Globus pallidus (tissue), 1 donor: ENCODE data around the gene PPP4R2.
"Not testable (repeated sequence)": the region's sequence is repeated elsewhere in the genome, so short reads cannot be mapped to it uniquely, and the experiment has no call there.

Experiments used
- DNase-seq: peaks from one replicate; pipeline ENCODE4 v3.0.0-alpha.2; 2015; ENCODE audit warnings: low spot score

The PPP4R2 gene

GRCh38 chr3:72977060-72977808 lies 19.4 kb upstream of the PPP4R2 start:
- DNase-seq = no peak

DNA sequence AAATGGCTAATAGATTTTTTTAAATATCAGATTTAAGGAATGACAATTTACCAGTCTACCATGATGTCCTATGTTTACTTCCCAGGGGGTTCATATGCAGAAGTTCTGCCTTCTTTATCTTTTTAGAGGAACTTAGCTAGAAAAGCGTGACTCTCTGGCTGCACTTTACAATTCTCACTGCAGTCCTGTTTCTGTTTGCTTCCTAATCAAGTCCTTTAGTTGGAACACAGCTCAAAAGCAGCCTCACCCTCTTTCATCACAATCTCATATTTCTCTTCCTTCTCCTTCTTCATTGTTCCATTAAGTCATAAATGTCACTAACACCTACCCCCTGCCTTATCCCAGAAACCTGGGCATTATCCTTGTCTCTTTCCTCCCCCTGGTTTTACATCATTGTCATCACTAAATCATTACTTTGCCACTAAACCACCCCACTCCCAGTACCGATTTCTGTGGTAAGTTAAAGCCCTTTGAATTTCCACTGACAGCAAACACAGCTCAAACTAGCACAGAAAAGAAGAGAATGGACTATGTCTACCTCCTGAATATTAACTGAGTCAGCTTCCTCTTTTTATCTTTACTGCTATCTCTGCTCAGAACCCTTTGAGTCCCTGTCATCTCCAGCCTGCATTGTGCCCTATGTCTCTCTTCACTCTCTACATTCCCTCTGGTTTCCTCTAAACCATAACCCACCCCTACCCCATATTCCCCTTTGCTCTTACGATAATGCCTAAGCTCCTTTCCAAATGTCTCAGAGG lies 13.8 kb upstream of the PPP4R2 start:
- no peak for DNase-seq

GRCh38 chr3:72985576-72985975 lies 11.0 kb upstream of the PPP4R2 start:
- DNase-seq = no peak

- no peak for DNase-seq
These were observed 5.8 kb upstream of the PPP4R2 start for GRCh38 chr3:72990701-72991395.

GRCh38 chr3:72991522-72991921 lies 5.1 kb upstream of the PPP4R2 start:
- no peak for DNase-seq

- no peak for DNase-seq
These were observed 3.2 kb upstream of the PPP4R2 start for GRCh38 chr3:72993391-72993790.

- no peak for DNase-seq
These were observed 1.3 kb upstream of the PPP4R2 start for GRCh38 chr3:72995337-72995736.

DNA sequence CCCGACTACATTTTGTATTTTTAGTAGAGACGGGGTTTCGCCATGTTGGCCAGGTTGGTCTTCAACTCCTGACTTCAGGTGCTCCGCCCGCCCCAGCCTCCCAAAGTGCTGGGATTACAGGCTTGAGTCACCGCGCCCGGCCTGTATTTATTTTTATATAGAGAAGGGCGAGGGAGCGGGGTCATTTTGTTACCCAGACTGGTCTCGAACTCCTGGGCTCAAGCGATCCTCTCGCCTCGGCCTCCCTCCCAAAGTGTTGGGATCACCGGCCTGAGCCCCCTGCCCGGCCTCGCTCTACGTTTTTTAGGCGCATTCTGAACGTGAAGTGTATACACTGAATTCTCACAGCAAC lies 514 bp upstream of the PPP4R2 start:
- no peak for DNase-seq

GRCh38 chr3:72997421-72997961 lies 880 bp downstream of the PPP4R2 start:
- peak; percentile 73 for DNase-seq

- DNase-seq = no peak
These were observed 1.9 kb downstream of the PPP4R2 start for GRCh38 chr3:72998466-72998865.

DNA sequence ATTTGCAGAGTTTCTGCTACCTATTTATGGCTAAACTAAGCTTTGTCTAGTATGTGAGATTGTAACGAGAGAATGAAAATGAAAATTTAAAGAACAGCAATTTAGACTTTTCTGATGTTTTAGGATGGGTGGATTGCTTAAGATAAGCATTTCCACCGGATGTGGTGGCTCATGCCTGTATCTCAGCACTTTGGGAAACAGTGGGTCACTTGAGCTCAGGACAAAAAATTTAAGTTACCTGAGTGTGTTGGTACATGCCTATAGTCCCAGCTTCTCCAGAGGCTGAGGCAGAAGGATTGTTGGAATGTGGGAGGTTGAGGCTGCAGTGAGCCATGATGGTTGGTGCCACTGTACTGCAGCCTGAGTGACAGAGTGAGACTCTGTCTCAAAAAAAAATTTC lies 3.3 kb downstream of the PPP4R2 start:
- no peak for DNase-seq

- DNase-seq = not testable (repeated sequence)
These were observed 6.4 kb downstream of the PPP4R2 start for GRCh38 chr3:73003050-73003449.

DNA sequence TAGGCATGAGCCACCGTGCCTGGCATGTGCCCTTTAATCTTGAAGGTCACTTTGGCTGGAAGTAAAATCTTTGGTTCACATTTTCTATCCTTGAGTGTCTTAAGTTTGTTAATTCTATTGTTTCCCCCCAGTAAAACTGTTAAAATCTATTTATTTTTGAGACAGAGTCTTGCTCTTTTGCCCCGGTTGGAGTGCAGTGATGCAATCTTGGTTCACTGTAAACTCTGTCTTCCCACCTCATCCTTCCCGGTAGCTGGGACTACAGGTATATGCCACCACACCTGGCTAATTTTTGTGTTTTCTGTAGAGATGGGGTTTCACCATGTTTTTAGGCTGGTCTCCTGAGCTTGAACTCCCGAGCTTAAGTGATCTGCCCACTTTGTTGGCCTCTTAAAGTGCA lies 7.7 kb downstream of the PPP4R2 start:
- no peak for DNase-seq

DNA sequence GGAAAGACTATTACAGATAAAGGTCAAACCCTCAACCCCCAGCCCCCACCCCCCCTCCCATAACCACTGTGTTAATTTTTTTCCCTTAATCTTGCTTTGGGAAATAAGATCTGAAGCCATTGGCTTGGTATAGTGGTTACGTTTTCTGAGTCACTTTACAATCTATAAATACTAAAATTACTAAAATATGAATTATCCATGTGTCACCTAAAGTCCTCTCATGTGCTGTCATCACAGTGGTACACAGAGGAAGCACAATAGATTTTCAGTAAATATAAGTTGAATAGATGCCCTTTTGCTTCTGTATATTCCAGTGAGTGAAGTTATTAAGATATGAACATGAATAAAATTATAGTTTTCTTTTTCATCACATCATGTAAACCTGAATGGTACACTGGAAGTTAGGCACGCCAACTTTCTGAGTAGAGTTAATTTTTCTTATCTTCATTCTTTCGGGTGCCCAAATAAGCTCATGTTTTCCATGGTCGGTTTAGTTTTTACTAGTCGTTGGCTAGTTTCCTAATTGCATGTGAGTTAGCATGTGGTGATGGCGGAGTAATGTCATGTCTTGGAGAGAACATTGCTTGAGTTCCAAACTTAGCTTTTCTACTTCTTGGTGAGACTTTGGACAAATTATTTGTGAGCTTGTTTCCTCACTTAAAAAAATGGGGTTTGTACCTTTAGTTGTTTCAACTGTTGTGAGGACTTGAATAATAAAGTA lies 11.5 kb downstream of the PPP4R2 start:
- no peak for DNase-seq

GRCh38 chr3:73009008-73009407 lies 12.4 kb downstream of the PPP4R2 start:
- no peak for DNase-seq

DNA sequence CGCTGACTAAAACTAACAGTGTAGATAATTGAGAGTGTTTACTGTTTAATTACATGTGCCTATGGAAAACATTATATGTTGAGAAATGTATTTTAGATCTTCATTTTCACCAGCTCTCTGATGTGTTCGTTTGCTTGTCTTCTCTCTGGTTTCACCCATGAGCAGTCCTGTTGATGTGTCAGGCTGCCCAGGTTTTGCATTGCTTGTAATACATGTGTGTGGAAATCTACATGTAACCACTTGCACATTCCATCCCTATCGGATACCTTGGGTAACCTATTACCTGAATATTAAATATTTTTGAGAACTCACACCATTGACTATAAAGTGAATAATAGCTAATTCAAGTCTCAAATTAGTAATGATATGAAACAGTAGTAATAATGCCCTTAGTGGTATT lies 13.1 kb downstream of the PPP4R2 start:
- DNase-seq = no peak

GRCh38 chr3:73010158-73010557 lies 13.5 kb downstream of the PPP4R2 start:
- DNase-seq = no peak

DNA sequence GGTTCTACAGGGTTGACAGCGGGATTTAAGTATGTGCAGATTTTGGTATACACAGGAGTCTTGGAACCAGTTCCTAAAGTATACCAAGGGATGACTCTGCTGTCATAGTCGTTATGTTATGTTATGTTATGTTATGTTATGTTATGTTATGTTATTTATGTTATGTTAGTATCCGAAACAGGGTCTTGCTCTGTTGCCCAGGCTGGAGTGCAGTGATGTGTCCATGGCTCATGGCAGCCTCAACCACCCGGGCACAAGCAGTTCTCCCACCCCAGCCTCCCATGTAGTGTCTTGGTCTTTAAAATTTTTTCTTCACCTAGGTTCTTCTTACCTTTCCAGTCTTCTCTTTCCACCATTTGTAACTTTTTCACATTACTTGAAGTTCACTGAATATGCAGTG lies 21.7 kb downstream of the PPP4R2 start:
- no peak for DNase-seq

DNA sequence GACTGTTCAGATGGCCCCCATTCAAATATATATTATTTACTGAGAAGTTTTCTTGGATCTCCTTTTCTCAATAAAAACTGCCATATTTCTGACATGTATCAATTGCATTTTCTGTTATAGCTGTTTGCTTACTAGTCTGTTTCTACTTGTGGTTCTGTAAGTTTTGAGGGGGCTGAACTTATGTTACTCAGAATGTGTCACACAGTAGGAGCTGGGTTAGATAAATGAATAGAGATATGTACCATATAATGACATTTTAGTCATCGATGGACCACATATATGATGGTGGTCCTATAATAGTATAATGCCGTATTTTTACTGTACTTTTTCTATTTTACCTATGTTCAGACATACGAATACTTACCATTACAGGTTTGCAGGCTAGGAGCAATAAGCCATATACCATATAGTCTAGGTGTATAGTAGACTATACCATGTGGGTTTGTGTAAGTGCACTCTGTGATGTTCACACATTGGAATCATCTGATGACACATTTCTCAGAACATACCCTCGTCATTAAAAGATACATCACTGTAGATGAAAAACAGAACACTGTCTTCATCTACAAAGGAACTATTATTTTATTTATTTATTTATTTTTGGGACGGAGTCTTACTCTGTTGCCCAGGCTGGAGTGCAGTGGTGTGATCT lies 22.3 kb downstream of the PPP4R2 start:
- no peak for DNase-seq

- DNase-seq = no peak
These were observed 24.8 kb downstream of the PPP4R2 start for GRCh38 chr3:73021301-73021835.

DNA sequence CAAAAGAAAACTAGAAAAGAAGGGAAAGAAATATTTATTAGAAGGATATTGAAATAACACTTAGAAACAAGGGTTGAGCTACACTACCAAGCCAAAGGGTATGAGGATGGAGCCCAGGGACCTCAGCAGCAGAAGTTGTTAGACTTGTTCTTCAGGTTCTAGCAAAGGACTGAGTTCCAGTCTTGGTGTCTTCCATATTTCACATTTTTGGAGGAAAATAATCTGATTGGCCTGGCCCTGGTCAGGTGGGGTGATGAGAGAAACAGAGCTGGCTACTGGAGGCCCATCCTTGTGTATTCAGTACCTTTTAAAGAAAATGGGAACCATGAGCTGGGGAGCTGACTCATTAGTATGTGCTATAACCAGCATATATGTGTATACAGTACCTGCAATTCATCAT lies 28.2 kb downstream of the PPP4R2 start:
- no peak for DNase-seq
